IgD-negative memory B cell (primary cell): ENCODE measurements around the gene ZNF709. TPM values are rescaled to one million over a fixed set of nuclear protein-coding genes. Genes with fewer than 3 reads are reported as not detected.
"Not testable (repeated sequence)": the region's sequence is repeated elsewhere in the genome, so short reads cannot be mapped to it uniquely, and the experiment has no call there.

Source experiments
- H3K27ac Mint-ChIP-seq, 3 donors: one replicate each; pipeline ENCODE4 v1.8.0; 2020 to 2022; ENCODE audit warnings: mild to moderate bottlenecking in 3 of 3, mixed read lengths in 3 of 3, moderate library complexity in 1 of 3
- H3K27me3 Mint-ChIP-seq: one replicate; pipeline ENCODE4 v1.8.0; 2021; ENCODE audit warnings: mixed read lengths
- H3K36me3 Mint-ChIP-seq: one replicate; pipeline ENCODE4 v1.8.0; 2020; ENCODE audit warnings: mild to moderate bottlenecking, mixed read lengths
- H3K4me1 Mint-ChIP-seq, 3 donors: one replicate each; pipeline ENCODE4 v1.8.0; 2020 to 2022; ENCODE audit warnings: mixed read lengths in 3 of 3, mild to moderate bottlenecking in 1 of 3
- H3K4me3 Mint-ChIP-seq, 4 donors: one replicate each; pipeline ENCODE4 v1.8.0; 2020 to 2022; ENCODE audit warnings: mild to moderate bottlenecking in 4 of 4, mixed read lengths in 4 of 4, moderate library complexity in 3 of 4
- H3K9me3 Mint-ChIP-seq, 3 donors: one replicate each; pipeline ENCODE4 v1.8.0; 2020 to 2021; ENCODE audit warnings: mixed read lengths in 3 of 3, mild to moderate bottlenecking in 1 of 3
- polyA plus RNA-seq: library from polyadenylated mRNA; unstranded; fragments of 300-500 nt; fragmentation: Illumina TruSeq; gene quantifications from one replicate; pipeline ENCODE4 v1.2.3, GENCODE V29; 2021

ZNF709 gene
- polyA plus RNA-seq, 1 donor from 2014 or later: 2.6 TPM

GRCh38 chr19:12425236-12425887 lies 59.3 kb downstream of the ZNF709 start:
- no peaks in the 10 kb centered on the region for H3K27me3 Mint-ChIP-seq
- H3K36me3 Mint-ChIP-seq: peaks cover 12% of the 10 kb centered on the region
- no peak overlapping the region for H3K27ac Mint-ChIP-seq
- peaks cover 0 to 4% (median 0%) of the 10 kb centered on the region in 3 donors for H3K4me1 Mint-ChIP-seq
- peaks cover 5 to 12% (median 5%) of the 10 kb centered on the region in 3 donors for H3K9me3 Mint-ChIP-seq
- H3K4me3 Mint-ChIP-seq: peak overlapping the region in 1 of 4 donors; percentile 61

- not testable (repeated sequence) for H3K27me3 Mint-ChIP-seq, H3K27ac Mint-ChIP-seq, H3K9me3 Mint-ChIP-seq, H3K4me1 Mint-ChIP-seq, H3K36me3 Mint-ChIP-seq
- peak overlapping the region in 1 of 4 donors; percentile 32 for H3K4me3 Mint-ChIP-seq
Observed at GRCh38 chr19:12417273-12417672, 67.3 kb downstream of the ZNF709 start.

- peak overlapping the region in 1 of 3 donors; percentile 65 for H3K27ac Mint-ChIP-seq
- H3K9me3 Mint-ChIP-seq: peaks cover 1 to 17% (median 12%) of the 10 kb centered on the region in 3 donors
- peak overlapping the region in 1 of 4 donors; percentile 31 for H3K4me3 Mint-ChIP-seq
- peaks cover 7% of the 10 kb centered on the region for H3K36me3 Mint-ChIP-seq
- no peaks in the 10 kb centered on the region for H3K4me1 Mint-ChIP-seq
- H3K27me3 Mint-ChIP-seq: no peaks in the 10 kb centered on the region
Observed at GRCh38 chr19:12411893-12412292, 72.7 kb downstream of the ZNF709 start.

Other genes with a start within 250 kb of the ZNF709 start
- 18.9 TPM for gene ZNF44, start 189.9 kb downstream of the ZNF709 start, polyA plus RNA-seq
- gene ZNF563, start 151.2 kb downstream of the ZNF709 start, polyA plus RNA-seq: 3.7 TPM
- gene ZNF442, start 119.1 kb downstream of the ZNF709 start, polyA plus RNA-seq: 2.3 TPM
- 10.2 TPM for gene ZNF799, start 83.5 kb downstream of the ZNF709 start, polyA plus RNA-seq
- 2.4 TPM for gene ZNF443, start 43.8 kb downstream of the ZNF709 start, polyA plus RNA-seq
- 16.2 TPM for gene ZNF564, start 66.7 kb upstream of the ZNF709 start, polyA plus RNA-seq
- gene ZNF490, start 126.0 kb upstream of the ZNF709 start, polyA plus RNA-seq: 6.7 TPM
- gene ZNF791, start 126.1 kb upstream of the ZNF709 start, polyA plus RNA-seq: 13.3 TPM
- gene MAN2B1, start 181.9 kb upstream of the ZNF709 start, polyA plus RNA-seq: 99.6 TPM
- gene WDR83, start 182.0 kb upstream of the ZNF709 start, polyA plus RNA-seq: 18.4 TPM
- 111 TPM for gene DHPS, start 197.1 kb upstream of the ZNF709 start, polyA plus RNA-seq
- not detected for gene GNG14, start 203.2 kb upstream of the ZNF709 start, polyA plus RNA-seq
- gene FBXW9, start 211.8 kb upstream of the ZNF709 start, polyA plus RNA-seq: 5.1 TPM
- 4.2 TPM for gene TNPO2, start 239.1 kb upstream of the ZNF709 start, polyA plus RNA-seq
- 299 TPM for gene TRIR, start 249.9 kb upstream of the ZNF709 start, polyA plus RNA-seq